Testis (tissue), 2 donors: ENCODE data around the gene ARSH.

ENCODE experiments used
- CTCF ChIP-seq, 3 experiments: fragments of 450-650 bp in 2 of 3; fragments of 200-600 bp in 1 of 3; sonication (generic) in 1 of 3; IDR thresholded peaks; one replicate each; pipeline ENCODE4 v1.5.1; 2016 to 2019; ENCODE audit warnings: antibody characterized with exemption in 3 of 3, mild to moderate bottlenecking in 2 of 3, moderate library complexity in 1 of 3
- POLR2A ChIP-seq: fragments of 450-650 bp; IDR thresholded peaks from one replicate; pipeline ENCODE4 v1.6.1; 2017; ENCODE audit warnings: antibody characterized with exemption, mild to moderate bottlenecking, moderate library complexity

DNA sequence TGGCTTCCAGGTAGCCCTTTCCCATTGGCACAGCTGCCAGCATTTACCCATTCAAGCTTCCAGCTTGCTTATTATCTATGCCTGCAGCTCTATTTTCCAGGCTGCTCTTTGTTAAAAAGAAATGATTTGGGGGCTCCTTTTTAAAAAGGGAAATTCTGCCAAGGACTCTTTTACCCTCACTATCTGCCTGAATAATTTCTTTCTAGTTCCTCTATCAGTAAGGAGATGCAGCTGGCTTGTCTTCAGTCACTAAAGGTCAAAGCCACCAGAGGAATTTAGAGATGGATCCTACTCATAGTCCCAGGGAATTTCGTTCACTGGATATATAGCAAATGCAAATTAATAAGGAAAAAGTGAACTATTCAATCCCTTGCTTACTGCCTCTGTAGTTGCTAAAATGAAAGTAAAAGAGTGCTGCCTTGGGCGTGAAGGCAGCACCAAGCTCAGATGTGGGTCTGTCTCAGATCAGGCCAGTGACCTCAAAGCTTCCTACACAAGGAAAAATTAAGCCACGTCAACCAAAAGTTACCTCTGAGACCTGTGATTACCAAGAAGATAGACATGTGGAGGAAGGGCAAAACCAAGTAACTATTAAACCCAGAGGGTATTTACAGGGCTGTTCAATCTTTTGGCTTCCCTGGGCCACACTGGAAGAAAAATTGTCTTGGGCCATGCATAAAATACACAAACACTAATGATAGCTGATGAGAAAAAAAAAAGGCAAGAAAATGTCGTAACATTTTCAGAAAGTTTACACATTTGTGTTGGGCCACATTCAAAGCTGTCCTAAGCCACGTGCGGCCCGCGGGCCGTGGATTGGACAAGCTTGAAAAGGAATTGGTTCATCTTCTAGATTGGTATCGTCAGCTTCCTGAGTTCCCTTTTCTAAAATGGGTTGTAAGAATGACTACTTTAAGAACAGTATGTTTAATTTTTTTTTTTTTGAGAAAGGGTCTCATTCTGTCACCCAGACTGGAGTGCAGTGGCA lies 40.2 kb downstream of the ARSH start:
- TF ChIP-seq CTCF (IDR thresholded peaks at IDR 0.05), result no peak
- TF ChIP-seq POLR2A, result no peak
